ENCODE results near the gene UBE3C.

Gene UBE3C

DNA sequence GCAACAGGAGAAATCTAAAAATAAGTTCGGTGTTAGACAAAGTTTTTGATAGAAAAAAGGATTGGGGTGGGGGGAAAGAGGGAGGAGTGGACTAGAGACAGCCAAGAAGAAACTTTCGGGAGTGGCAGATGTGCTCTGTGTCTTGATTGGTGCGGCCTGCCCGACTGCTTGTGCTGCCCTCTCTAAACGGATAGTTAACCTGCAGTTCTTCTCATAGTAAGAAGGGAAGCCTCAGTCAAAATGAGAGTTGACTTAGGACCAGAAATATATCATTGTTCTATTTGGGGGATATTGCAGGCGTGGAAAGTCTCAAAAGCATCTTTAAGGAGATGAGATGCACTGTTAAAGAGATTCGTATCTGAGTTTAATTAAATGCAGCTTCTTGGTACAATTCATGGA, 39.3 kb downstream of the UBE3C start:
- DNase-seq (ENCODE audit: low read depth): no peak

DNA sequence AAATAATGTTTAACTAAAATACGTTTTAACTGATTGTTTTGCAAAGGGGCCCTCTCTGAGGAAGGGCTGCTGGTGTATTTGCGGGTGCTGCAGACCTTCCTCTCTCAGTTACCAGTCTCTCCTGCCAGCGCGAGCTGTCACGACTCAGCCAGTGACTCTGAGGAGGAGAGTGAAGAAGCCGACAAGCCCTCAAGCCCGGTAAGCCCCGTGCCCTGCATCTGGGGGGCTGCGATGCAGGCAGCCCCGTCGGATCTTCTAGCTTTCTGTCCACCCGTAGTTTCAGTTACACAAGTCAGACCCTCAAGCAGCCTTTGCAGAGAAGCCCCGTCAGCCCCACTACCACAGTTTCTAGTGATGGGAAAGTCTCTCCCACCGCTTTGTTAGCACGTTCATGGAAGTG, 45.1 kb downstream of the UBE3C start:
- DNase-seq (ENCODE audit: low read depth): no peak

DNA sequence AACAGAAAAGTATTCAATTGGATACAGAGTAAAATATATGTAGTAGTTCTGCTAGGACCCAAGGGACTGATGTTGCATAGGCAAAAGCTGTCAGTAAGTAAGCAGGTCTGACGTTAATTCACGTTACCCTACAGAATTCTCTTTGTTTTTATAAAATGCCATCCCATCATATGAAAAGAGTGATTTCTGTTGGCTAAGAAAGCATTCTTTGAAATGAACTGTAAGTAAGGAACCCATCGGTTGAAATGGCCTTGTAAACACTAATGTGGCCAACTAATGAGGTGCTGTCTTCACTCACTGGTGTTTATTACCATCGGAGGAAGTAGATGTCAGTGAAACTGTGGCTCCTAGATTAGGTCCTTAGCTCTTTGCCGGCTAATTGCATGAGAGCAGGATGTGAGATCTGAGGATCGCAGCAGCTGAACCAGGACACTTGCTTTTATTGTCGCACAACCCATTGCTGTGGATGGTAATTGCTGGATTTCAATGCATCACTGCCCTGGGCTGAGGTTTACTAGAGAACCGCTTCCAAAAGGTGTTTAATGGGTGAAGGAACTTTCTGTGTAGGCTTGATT, 49.5 kb downstream of the UBE3C start:
- DNase-seq (ENCODE audit: low read depth): no peak

DNA sequence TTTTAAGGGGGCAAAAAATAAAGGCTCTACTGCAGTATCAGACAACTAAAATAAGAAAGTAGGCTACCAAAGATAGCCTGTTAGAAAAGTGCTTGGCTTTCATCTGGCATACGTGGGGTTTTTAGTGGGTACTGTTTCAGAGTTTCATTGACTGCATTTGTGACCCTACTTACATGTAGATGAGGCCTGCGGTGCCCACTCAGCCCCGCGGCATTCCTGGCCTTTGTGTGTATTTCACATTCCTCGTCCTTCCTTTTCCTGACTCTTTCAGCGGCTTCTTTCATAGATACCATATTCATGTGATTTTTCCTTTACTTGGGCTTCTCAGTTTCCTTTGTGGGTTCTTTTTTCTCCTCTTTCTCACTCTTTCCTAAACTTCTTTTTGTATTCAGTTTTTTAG, 50.7 kb downstream of the UBE3C start:
- no peak for DNase-seq (ENCODE audit: low read depth)

DNA sequence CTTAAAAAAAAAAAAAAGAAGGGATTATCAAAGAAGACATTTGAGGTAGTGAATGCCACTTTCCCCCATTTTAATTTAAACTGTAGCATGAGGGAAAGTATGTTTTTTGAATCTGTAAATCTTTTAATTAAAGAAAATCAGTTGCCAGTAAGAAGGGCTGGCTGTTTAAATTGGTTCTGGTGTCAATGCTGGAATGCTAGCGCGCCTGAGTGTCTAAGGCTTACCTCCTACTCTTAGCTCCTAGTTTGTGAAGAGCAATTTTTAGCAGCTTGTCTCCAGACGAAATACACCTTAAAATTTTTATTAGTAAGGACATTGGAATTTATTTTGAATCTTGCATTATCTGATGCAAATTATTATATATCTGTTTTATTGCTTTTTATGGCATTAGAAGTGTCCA, 54.1 kb downstream of the UBE3C start:
- DNase-seq (ENCODE audit: low read depth): no peak

DNA sequence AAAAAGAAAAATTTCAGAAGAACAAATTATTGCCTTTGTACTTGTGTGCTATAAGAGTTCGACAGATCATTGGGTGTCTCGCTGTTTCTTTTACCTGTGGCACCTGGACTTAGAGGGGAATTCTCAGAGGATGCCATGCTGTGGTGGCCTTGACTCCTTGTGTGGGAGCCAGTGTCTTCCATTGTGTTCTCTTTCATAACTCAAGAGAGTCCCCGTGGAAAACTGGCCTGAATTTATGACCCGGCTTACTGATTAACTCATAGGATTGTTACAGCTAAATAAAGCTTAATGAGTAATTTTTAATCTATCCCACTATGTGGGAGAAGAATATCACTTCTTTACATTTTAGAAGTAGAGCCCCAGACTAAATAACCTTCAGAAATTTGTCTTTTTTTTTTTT, 54.5 kb downstream of the UBE3C start:
- DNase-seq (ENCODE audit: low read depth): no peak

DNA sequence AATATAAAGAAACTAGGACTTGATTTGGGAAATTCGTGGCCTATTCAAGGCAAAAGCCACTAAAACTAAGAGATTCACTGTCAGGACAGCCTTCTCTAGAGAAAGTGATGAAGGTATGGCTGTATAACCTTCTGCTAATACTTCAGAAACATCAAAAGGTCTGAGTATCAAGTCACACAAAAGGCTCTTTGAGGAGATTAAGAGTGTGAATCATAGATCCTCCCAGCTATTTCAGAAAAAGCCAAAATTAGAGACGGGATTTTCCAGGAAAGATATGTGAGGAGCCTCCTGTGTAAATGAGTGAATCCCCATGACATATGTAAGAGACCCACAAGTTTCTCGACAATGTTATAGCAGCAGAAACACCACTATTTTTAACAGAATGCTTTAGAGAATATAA, 56.2 kb downstream of the UBE3C start:
- no peak for DNase-seq (ENCODE audit: low read depth)

DNA sequence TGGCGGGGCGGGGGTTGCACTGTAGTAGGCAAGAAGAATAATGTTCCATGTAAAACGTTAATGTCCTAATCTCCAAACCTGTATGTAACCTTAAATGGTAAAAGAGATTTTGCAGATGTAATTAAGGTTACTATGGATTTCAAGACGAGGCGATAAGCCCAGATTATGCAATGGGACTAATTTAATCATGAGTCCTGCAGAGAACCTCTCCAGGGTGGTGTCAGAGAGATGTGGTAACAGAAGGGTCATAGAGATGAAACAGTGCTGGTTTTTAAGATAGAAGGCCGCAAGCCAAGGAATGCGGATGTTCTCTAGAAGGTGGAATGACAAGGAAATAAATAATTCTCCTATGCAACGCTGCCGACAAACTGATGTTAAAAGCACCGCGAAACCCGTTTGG, 57.1 kb downstream of the UBE3C start:
- no peak for DNase-seq (ENCODE audit: low read depth)

DNA sequence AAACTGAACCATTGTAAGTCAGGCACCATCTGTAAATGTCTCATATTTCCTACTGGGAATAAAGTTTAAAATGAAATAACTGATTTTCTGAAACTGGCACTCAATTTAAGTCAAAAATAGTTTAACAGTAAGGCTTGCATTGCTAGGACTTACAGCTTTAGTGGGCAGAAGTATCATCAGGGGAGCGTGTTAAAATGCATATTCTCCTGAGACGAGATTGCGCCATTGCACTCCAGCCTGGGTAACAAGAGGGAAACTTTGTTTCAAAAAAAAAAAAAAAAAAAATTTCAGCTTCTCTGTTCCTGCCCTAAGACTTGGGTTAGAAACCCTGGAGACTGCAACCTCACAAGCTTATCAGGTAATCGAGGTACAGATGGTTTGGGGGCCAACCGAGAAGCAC, 65.4 kb downstream of the UBE3C start:
- DNase-seq (ENCODE audit: low read depth): peak; percentile 62

DNA sequence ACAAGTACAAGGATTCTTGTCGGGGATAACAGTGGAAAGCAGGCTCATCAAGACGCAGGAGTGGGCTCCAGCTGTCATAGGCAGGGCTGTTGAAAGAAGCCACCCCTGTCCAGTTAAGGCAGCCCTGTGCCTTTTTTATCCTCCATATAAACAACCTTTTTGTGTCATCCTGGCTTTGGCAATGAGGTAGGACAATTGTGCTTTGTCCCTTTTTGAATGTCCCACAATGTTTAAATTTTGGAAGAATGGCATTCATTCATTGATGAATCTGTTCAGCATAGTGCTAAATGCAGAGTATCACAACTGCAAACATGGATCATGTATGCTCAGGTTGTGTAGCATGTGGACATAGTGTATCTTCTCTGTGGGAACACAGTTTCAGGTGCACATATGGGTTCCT, 66.7 kb downstream of the UBE3C start:
- DNase-seq (ENCODE audit: low read depth): no peak

DNA sequence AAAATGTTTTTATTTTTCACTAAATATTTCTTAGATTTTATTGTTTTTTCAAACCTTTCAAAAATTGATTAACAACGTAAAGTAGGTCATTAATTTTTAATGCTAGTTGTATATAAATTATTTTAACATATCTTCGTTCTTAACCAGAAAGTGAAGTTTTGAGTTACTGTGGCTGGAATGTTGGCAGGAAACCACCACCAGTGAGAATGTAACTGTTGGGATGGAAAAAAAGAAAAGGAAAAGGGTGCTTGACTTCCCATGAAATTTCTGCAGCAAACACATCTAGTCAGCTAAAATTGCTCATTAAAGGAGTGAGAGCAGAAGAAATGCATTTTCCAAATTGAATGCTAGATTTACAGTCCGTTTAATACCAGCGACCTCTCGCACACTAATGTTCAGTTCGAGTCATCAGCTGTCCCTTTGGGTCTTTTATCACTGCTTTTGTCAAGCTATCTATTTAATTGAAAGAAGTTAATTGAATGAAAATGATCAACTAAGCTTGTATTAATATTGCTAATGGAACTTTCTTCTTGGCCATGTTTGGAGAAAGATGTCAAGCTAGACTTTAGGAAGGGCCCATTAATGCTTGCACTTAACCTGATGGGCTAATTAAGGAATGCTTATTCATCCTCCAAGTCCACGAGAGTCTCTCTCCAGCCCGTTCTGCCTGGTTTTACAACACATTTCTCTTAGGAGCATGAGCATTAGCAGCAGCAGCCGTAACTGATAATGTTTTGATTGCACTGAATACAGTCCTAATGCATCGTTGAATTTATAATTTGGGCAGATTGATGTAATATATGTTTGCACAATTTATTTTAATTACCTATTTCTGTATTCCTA, 70.1 kb downstream of the UBE3C start:
- DNase-seq (ENCODE audit: low read depth): no peak

DNA sequence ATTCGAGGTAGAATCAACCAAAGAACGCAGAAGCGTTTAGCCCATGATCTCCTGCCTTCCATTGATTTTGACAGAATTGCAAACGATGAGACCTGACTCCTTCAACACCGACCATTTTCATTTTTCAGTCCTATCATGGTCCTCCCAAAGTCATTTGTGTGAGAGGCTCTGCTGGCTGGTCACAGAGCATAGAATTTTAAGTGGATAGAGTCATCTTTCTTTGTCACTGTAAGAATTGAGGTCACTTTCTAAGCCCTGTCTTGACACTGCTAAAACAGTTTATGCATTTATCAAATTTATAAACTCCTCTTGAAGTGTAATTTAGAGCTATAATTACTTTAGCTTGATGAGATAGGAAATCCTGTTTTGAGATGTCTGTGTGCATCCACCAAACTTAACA, 72.0 kb downstream of the UBE3C start:
- DNase-seq (ENCODE audit: low read depth): no peak

DNA sequence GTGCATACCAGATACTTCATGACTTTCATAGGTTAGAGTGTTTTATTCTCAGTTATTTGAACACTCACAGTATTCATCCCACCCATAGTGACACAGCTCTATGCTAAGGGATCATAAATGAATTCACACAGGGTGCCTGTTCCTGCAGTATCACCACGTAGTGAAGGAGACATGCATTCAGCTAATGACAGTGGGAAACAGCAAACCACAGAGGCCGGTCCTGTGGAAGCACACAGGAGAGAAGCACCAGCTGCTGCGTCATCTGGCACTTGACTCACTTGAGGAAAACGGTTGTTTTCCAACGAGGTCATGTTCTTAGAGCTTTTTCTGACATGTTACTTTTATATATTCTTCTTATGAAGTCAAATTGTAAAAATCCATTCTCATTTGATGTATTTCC, 73.0 kb downstream of the UBE3C start:
- DNase-seq (ENCODE audit: low read depth): no peak

DNA sequence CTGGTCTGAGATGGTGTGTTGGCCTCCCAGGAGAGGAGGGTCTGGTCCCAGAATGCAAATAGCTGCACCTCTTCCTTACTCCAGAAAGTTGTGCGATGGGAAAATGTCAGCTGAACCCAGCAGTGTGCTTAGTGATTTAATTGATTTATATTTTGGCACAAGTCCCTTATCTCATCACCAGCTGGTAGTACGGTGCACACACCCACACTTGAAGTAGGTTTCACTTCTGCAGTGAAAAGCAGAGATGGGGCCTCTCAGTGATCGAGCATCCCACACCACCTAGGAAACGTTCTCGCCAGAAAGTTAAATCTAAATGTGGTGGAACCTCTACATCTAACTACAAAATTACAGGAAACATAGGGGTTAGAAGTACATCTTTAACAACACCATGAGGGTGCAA, 80.4 kb downstream of the UBE3C start:
- DNase-seq (ENCODE audit: low read depth): no peak

DNA sequence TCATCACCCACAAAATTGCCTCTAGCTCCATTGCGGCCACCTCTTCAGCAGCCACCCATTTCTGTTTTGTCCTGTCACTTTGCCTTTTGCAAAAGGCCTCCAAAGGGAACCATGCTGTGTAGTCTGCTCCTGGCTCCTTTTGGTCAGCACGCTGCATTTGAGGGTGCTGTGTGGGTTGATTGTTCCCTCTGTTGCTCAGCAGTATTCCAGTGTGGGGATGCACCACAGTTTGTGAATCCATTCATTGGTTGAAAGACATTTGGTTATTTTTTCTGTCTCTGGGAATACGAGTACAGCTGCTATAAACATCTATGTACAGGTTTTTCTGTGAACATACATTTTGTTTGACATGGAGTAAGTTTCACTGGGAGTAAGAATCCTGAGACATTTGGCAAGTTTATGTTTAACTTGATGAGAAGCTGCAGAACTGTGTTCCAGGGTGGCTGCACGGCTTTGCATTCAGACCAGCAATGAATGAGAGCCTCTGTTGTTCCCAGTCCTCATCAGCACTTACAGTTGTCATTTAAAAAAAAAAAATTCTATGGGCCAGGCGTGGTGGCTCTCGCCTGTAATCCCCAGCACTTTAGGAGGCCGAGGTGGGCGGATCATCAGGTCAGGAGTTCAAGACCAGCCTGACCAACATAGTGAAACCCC, 82.3 kb downstream of the UBE3C start:
- no peak for DNase-seq (ENCODE audit: low read depth)

DNA sequence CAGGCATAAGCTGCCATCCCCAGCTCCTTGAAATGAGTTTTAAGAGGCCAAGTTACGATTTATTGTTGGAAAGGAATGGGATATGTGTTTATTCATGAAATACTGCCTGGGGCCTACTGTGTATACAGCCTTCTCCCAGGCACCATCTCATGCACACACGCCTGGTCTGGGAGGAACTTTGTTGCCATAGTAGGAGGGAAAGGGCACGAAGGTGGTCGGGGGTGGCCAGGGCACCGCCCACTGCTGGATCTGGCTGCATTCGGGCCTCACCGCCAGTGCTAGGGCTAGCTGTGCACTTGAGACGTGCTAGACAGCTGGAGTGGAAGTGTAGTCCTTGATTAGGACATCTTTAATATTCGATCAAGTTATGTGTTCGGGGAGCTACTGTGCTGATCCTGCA, 84.0 kb downstream of the UBE3C start:
- no peak for DNase-seq (ENCODE audit: low read depth)

DNA sequence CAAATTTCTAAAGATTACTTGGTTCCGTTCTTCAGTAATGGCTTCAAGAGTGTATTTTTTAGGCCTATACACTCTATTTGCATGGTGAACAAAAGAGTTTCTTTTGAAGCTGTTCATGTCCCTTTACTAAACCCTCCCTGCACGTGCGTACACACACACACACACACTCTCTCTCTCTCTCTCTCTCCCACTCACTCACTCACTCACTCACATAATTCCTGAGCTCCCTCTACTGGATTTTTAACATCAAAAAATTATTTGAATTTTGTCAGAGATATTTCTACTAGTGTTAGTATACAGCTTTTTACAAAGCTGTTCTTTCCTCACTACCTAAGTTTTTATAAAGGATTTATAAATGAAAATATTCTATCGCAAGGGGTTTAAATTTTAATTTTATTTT, 85.9 kb downstream of the UBE3C start:
- peak; percentile 60 for DNase-seq (ENCODE audit: low read depth)

DNA sequence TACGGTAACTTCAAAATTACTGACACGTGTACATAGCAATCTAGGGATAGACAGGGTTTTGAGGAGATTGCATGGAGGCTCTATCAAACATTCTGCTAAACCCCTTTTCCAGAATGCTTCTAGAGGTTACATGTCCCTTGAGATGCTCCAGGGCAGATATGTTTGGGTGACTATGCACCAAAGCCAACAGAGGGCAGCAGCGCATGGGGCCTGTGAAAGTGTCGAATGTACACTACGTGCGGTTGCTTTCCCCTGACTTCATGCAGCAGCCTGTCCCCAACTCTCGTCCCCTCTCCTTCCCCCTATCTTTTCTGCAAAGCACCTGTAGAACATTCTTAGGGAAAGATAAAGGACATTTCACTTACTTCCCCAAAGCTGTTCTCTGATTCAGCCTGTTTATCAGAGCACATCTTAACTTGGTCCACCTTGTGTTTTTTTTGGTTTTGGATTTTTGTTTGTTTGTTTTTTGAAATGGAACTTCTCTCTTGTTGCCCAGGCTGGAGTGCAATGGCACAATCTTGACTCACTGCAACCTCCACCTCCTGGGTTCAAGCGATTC, 90.2 kb downstream of the UBE3C start:
- peak; percentile 35 for DNase-seq (ENCODE audit: low read depth)

DNA sequence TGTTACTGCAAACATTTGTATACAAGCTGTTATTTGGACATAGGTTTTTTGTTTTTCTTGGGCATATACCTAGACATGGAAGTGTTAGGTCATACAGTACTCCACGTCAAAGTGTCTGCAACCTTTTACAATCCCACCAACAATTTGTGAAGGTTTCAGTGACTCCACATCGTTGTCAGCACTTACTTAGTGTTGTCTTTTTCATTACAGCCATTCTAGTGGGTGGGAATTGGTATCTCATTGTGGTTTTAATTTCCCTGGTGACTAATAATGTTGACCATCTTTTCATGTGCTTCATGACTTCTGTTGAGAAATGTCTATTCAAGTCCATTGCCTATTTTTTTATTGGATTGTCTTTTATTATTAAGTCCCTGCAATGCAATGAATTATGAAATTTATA, 95.0 kb downstream of the UBE3C start:
- DNase-seq (ENCODE audit: low read depth): peak; percentile 30

DNA sequence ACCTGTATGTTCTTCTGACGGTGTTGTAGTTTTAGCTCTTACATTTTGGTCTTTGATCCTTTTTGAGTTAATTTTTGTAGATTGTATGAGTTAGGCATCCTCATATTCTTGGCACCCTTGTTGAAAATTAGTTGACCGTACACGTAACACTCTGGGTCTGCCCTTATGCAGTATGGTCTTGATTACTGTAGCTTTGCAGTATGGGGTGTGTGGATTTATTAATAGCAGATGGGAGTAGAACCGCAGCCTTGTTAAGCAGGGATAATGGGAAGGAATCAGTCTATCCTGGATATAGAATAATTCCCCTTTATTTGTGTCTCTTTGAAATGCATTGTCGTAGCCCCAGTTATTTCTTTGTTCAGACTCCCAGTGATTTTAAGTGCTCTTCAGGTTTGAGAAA, 95.5 kb downstream of the UBE3C start:
- DNase-seq (ENCODE audit: low read depth): peak; percentile 81

DNA sequence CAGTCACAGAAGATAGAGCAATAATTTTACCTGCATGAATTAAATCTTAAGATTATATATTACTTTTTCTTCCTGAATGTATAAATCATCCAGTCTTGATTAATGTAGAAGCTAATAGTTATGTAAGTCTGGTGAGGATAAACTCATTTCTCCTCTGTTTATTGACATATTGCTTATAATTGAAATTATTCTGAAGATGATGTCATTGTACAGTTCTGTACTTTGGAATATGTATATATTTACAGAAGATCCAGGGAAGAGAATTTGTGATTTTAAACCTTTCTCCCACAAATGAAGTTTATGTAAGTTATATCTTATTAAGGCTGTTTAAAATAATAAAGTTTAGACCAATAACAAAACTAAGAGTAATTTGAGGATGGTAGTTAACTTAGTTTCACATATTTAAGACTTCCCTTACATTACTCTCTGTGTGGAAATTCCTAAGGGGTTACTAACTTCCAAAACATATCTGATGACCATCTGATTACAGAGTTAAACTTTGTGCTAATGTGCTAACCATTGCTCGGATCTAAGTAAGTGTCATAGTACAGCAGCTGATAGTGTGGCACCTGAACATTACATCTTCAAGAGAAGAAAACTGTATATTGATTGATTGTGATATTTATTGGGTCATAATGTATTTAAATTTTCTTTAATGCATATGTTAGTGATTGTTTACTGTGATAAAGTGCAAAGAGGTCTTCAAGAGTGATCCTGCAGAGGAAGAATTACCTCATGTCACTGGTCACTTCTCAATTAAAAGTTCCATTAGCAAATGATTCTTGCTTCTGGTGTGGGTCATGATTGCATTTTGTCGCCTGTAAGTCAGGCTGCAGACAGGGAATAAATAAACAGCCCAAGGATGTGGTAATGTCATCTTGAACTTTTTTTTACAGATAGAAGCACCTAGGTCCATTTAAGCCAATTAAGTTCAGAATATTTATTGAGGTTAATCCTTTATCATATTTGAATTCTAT, 96.9 kb downstream of the UBE3C start:
- DNase-seq (ENCODE audit: low read depth): peak; percentile 31

DNA sequence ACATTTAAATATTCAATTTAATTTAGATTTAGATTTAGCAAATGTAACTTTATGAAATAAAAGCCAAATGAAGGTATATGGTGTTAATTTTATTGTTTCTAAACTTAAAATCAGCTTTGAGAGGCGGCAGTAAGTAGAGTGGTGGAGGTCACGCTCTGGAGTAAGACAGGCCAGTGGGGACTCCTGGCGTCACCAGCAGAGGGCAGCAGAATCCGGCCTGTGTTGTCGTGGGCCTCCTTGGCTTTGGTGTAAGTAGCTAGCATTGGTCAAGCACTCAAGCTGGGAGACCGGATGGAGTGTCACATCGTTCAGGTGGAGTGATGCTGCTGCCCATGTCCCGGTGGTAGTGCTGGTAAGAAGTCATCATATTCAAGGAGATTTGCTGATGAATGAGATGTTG, 99.4 kb downstream of the UBE3C start:
- no peak for DNase-seq (ENCODE audit: low read depth)
